GM19099 (cell line): ENCODE results near the gene CHI3L1.

Experiments
- POLR2A ChIP-seq: IDR thresholded peaks from 3 replicates; pipeline ENCODE4 v1.6.1; 2011; ENCODE audit warnings: low read depth; ENCODE audit not compliant: insufficient read length; ENCODE audit errors: extremely low read depth

The CHI3L1 gene

DNA sequence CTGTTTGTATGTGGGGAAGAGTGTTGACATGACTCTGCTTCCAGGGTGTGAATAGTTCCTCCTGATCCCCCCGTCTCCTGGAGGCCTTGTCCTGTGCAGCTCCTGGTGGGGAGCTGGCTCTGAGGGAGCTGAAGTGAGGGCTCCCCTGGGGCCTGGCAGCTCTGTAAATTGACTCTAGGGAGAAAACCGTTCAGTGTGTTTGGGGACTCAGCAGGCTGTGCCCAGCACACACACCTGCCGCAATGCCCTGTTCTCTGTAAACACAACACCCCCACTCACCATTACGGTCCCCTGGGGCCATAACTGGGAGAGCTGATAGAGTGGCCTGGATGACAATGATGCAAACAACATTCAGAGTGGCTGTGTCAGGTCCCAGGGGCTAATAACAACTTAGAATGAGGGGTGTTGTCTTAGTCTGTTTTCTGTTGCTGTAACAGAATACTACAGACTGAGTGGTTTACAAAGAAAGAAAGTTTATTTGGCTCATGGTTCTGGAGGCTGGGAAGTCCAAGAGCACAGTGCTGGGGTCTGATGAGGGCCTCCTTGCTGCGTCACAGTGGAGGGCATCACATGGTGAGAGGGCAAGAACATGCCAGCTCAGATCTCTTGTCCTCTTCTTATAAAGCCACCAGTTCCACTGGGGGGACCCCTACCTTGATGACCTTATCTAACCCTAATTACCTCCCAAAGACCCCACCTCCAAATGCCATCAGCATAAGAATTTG lies 43.7 kb downstream of the CHI3L1 start:
- TF ChIP-seq POLR2A: no peak

DNA sequence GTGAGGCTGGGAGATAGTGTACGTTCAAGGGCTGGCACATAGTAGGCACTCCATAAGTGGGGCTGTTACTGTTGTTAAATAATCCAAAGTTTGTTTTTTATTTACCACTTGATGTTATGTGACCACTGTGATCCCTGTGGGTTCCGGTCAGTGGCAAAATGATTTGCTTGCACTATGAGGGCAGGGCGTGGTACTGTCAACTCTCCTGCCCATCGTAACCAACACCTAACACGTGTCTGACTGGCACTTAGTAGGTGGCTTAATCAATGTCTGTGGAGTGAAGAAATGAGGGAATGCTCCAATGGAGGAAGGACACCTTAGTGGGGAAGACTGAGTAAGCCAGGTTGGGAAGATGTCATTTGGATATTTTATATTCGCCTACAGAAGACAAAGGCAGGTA lies 44.4 kb downstream of the CHI3L1 start:
- no peak for TF ChIP-seq POLR2A

DNA sequence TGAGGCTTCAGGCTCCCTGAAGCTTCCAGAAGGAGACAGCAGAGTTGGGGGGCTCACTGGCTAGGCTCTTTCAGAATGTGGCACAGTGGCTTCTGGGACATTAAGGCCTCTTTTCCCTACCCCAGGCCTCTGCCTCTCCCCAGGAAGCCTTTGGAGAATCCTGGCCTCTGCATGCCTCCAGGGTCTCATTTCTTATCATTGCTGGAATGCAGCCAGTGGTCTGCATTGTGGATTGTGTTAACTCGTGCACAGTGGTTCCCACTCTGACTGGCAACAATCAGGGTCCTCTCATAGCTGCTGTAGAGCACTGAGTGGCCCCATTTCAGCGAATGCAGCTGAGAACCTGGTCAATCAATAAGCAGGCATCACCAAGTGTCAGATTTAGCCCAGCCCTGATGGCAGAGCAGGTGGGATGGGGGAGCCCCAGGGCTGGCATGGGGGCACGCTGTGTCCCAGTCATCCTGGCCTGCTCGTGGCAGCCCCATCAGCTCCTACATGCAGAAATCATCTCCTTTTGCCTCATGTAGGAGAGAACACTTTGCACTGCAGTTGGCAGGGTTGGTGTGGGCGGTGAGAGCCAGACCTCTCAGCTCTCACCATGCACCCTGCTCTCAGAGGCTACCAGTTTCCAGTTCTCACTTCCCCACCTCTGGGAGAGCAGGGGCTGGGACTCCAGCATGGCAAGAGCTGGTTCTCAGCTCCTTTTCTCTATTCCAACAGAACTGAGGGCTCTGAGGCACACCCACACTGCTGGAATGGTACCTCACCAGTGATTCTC lies 45.6 kb downstream of the CHI3L1 start:
- no peak for TF ChIP-seq POLR2A

DNA sequence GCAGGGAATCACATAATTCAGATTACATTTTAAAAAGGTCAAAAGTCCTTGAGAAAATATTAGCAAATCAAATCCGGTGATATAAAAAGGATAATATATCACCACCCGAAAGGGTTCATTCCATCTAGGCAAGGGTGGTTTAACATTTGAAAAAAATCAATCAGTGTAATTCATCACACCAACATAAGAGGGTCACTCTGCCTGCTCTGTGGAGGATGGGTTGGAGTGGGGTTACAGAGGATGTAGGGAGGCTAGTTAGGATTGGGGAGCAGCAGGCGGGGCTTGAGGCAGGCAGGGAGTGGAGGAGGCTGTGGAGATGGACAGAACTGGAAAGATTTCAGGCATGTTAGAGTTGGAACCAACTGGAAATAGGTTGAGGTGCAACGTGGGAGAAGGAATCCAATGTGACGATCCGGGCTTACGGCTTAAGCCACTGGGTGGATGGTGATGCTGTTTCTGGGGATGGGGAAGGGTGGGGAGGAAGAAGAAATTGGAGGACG lies 46.5 kb downstream of the CHI3L1 start:
- TF ChIP-seq POLR2A: no peak

DNA sequence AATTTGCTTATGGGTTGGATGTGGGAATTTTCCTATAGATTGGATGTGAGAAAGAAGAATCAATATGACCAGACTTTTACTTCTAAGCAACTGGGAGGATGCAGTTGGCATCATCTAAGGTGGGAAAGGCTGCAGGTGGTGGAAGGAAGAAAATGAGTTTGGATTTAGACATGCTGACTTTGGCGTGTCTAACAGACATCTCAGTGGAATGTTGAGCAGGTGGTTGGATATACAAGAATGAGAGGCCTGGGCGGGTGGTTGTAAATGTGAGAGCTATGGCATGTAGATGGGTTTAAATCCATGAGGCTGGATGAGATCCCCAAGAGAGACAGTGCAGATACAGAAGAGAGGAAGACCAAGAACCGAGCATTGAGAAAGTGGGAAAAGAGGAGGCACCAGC lies 48.4 kb downstream of the CHI3L1 start:
- no peak for TF ChIP-seq POLR2A

DNA sequence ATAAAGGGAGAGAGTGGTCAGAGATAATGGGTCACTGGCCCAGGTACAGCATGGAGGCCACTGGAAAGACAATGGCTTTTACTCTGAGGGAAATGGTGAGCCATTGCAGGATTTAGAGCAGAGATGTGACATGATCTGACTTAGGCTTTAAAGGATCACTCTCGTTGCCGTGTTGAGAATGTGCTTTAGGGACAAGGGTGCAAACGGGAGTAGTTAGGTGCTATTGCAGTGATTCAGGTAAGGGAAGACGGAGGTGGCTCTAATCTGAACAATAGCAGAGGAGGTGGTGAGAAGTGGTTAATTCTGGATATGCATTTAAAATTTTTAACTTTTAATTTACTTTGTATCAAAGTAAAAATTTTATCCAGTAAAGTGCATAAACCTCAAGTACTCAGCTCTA lies 49.2 kb downstream of the CHI3L1 start:
- TF ChIP-seq POLR2A: no peak

DNA sequence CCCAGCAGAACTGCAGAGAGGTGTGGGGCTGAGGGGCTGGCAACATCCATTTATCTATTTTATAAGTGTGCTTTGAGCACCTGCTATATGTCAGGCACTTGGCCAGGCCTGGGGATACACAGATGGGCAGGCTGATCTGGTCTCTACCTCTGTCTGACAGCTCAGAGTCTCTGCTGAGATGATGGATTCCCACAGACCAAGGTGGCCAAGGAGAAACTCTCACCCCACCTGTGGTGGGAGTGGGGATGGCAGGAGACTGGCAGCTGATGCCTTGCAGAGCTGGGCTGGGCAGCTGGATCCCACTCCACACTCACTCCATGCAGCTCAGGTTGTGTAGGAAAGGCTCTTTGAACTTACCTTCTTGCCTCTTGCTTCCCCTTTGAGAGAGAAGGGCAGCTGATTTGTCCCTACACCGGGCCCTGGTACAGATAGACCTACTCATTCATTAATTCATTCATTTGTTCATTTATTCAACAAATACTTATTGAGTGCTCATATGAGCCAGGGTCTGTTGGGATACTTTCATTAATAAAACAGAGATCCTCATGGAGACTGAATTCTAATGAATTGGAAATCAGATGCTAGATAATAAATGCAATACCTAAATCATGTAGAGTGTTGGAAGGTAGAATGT lies 50.0 kb downstream of the CHI3L1 start:
- no peak for TF ChIP-seq POLR2A

DNA sequence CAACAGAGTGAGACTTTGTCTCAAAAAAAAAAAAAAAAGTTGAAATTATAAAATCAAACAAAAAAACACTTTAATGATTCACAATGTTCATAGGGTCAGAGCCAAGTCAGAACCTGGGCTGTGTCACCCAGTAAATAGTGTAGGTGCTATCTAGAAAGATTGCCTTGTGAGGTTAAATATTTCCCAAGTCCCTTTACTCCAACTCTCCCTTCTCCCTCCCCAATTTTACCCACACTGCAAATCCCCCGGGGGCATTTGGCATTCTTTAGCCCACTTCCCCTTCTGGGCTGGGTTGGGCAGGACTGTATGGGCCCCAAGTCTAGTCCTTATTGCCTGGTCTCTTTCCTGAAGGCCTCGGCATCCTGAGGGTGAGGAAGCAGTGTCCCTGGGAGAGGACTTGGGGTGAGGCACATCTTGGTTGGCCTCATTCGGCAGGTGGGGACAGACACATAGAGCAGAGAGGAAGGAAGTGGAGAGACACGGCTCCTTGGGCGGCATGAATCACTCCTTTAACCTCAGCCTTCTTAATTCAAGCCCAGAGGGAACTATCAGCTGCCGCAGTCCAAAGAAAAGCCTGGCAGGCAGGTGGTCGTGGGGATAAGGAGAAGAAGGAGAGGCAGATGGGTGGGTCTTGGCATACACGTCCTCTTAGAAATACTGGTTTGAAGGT lies 50.7 kb downstream of the CHI3L1 start:
- TF ChIP-seq POLR2A: no peak

DNA sequence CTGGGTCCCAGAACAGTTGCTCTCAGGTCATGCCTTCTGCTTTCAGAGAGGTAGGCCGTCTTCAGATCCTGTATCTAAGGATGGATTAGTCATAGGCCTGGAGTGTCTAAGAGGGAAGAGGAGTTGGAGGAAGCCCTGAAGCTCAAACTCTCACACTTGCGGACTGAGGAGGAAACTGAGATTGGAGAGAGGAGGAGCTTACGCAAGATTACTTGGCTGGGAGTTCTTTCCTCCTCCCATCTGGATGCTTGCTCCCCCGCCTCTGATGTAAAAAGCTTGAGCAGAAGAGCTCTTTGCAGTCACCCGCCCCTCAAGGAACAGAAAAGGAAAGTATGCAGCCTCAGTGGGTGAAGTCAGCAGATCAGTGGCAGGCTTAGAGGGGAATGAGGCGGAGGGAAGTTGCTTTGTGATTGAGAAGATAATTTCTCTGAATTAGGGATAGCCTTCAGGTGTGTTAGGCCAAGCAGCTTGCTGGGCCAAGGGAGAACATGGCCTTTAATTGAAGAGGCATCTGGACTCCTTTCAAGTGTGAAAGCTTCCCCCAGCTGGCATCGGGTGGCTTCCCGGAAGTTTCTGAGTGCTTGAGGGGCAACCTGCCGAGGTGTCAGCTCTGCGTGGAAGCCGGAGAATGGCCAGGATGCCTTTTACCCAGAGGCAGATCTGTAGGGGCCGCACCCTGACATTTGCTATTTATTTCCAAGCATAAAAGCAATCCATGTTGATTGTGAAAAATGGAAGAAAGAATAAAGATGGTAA lies 52.4 kb downstream of the CHI3L1 start:
- no peak for TF ChIP-seq POLR2A

DNA sequence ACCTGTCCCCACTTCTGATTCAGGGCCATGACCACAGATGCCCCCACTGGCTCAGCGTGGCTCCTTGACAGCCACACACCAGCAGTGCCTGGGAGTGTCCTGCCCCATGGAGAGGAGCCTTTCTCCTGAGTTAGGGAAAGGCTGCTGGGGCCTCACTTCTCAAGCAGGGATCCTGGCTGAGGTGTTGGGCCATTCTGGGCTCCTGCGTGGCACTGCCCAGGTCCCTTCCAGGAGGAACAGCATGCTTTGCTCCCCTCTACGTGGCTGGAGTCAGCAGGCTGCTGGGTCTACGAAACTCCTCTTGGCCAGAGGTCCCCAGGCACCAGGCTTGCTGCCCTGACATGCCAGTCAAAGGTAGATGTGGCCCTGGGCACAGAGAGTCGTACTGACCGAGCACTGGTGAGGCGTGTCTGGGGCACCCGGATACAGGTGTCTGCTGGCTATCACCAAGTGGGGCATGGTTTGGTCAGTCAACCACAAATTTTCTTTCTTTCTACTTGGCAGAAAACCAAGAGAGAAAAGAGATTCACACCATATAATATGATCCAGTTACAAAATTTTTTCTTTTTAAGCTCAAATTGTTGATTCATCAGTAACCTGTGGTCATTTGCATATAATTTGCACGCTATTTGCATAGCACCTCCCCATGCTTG lies 54.8 kb downstream of the CHI3L1 start:
- no peak for TF ChIP-seq POLR2A

DNA sequence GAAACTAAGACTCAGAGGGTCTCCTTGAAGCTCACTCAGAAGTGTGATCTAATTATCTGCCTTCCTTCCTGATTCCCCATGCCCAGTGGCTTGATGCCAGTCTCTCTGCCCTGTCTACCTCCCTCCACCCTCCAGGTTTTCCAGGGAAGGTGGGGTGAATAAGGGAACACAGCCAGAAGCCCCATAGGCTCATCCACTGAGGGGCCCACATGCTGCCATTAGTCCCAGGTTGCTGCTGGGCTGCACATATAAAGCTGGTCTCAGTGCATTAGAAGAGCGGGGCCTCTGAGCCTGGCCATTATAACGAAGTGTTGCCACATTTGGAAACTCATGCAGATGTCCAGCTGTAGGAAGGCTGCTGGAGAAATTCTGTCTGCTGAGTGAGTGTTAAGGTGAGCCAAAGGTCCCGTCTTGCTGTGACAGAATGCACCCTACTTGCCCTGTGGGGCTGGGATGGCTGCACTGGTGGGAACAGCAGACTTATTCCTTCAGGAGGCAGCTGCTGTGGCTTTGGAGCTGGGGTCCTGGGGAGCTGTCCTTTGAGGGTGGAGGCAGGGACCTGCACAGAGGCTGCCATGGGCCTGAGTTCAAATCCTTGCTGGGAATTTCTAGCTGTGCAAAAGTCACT lies 56.0 kb downstream of the CHI3L1 start:
- no peak for TF ChIP-seq POLR2A

DNA sequence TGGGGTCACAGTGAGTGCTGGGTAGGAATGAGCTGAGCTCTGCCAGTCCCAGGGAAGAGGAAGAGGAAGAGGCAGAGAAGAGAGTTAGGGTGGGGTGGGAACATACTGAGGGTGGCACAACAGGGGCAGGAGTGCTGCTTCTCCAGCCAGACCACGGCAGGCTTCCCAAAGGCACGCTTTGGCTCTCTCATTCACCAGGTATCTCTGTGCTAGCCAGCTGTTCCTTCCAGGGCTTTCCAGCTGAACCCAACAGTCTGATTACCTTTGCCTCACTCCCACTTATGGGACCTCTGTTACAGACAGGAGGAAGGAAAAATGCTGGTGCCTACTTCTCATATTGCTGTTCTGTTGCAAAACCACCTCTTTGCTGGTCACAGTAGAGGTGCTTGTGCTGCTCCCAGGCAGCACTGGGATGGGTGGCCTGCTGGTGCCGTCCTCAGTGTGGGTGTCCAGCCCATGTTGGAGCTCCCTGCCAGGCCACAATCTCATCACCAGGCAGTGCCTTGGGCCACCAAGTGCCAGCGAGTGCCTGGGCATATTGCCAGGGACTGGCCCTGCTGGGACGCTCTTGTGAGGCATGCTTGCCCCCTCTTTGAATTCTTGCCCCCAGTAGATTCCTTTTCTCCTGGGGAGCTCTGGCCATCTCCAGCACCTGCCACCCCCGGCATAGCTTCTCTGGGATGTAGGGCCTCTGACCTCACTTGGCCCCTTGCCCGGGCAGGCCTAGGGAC lies 56.8 kb downstream of the CHI3L1 start:
- TF ChIP-seq POLR2A: no peak
